Trophoblast cell (in vitro differentiated cells and primary cell): ENCODE data around the gene MAMSTR.

ENCODE experiments used
- DNase-seq, 2 donors: peaks; one replicate each; pipeline ENCODE4 v3.0.0-alpha.2; 2016
- H2AFZ ChIP-seq: 2 replicates; pipeline ENCODE4 v1.6.1; 2013; ENCODE audit warnings: low read length, moderate library complexity, mild to moderate bottlenecking; ENCODE audit not compliant: insufficient read depth, poor library complexity
- H2AK5ac ChIP-seq: 2 replicates; pipeline ENCODE4 v1.6.1; 2013; ENCODE audit warnings: mild to moderate bottlenecking, low read length
- H2BK120ac ChIP-seq: 2 replicates; pipeline ENCODE4 v1.6.1; 2013; ENCODE audit warnings: low read length, mild to moderate bottlenecking, moderate library complexity; ENCODE audit not compliant: insufficient read depth, poor library complexity
- H2BK12ac ChIP-seq: 2 replicates; pipeline ENCODE4 v1.6.1; 2013; ENCODE audit warnings: mild to moderate bottlenecking, low read length, moderate library complexity
- H2BK5ac ChIP-seq: 2 replicates; pipeline ENCODE4 v1.6.1; 2013; ENCODE audit warnings: low read length, low read depth, moderate library complexity, mild to moderate bottlenecking; ENCODE audit not compliant: poor library complexity
- H3K14ac ChIP-seq: 2 replicates; pipeline ENCODE4 v1.6.1; 2013; ENCODE audit warnings: mild to moderate bottlenecking, low read length
- H3K18ac ChIP-seq: 2 replicates; pipeline ENCODE4 v1.6.1; 2013; ENCODE audit warnings: mild to moderate bottlenecking, low read length
- H3K23ac ChIP-seq: 2 replicates; pipeline ENCODE4 v1.6.1; 2013; ENCODE audit warnings: low read length
- H3K27ac ChIP-seq: 2 replicates; pipeline ENCODE4 v1.5.1; 2013; ENCODE audit warnings: low read depth, mild to moderate bottlenecking, inconsistent platforms, low read length, moderate library complexity
- H3K27me3 ChIP-seq: 2 replicates; pipeline ENCODE4 v1.6.1; 2013; ENCODE audit warnings: inconsistent platforms, mild to moderate bottlenecking, low read length, moderate library complexity; ENCODE audit not compliant: insufficient read depth
- H3K36me3 ChIP-seq, 2 experiments: 1 replicate in 1 of 2; 2 replicates in 1 of 2; pipeline ENCODE4 v1.6.1; 2013; ENCODE audit warnings: low read length in 2 of 2, mild to moderate bottlenecking in 2 of 2, moderate library complexity in 1 of 2; ENCODE audit not compliant: insufficient read depth in 2 of 2, control insufficient read depth in 1 of 2
- H3K4ac ChIP-seq: 2 replicates; pipeline ENCODE4 v1.6.1; 2013; ENCODE audit warnings: low read depth, mild to moderate bottlenecking, low read length, moderate library complexity
- H3K4me1 ChIP-seq, 2 experiments: 1 replicate in 1 of 2; 2 replicates in 1 of 2; pipeline ENCODE4 v1.6.1; 2013; ENCODE audit warnings: low read length in 2 of 2, mild to moderate bottlenecking in 2 of 2, moderate library complexity in 1 of 2; ENCODE audit not compliant: insufficient read depth in 2 of 2, control insufficient read depth in 1 of 2
- H3K4me2 ChIP-seq: 2 replicates; pipeline ENCODE4 v1.6.1; 2013; ENCODE audit warnings: inconsistent platforms, mild to moderate bottlenecking, low read length, moderate library complexity
- H3K4me3 ChIP-seq: 2 replicates; pipeline ENCODE4 v1.5.1; 2013; ENCODE audit warnings: mild to moderate bottlenecking, low read depth, low read length, inconsistent platforms
- H3K79me1 ChIP-seq: one replicate; pipeline ENCODE4 v1.6.1; 2013; ENCODE audit warnings: low read length
- H3K79me2 ChIP-seq: 2 replicates; pipeline ENCODE4 v1.6.1; 2013; ENCODE audit warnings: low read length, mild to moderate bottlenecking; ENCODE audit not compliant: control insufficient read depth, insufficient read depth, poor library complexity
- H3K9ac ChIP-seq: 2 replicates; pipeline ENCODE4 v1.6.1; 2013; ENCODE audit warnings: mild to moderate bottlenecking, low read length
- H3K9me3 ChIP-seq: 2 replicates; pipeline ENCODE4 v1.6.1; 2013; ENCODE audit warnings: low read depth, mild to moderate bottlenecking, control low read depth, inconsistent platforms, low read length; ENCODE audit not compliant: insufficient read depth
- H4K12ac ChIP-seq: 2 replicates; pipeline ENCODE4 v1.6.1; 2013; ENCODE audit warnings: low read depth, mild to moderate bottlenecking, low read length, moderate library complexity
- H4K8ac ChIP-seq: 2 replicates; pipeline ENCODE4 v1.6.1; 2013; ENCODE audit warnings: low read depth, mild to moderate bottlenecking, low read length, moderate library complexity
- H4K91ac ChIP-seq: one replicate; pipeline ENCODE4 v1.6.1; 2013; ENCODE audit warnings: low read depth, mild to moderate bottlenecking, low read length, moderate library complexity
- WGBS: extraction: QIAGEN DNeasy Blood & Tissue Kit; methylation state at CpG from one replicate; pipeline ENCODE4 v1.1.7; 2013; ENCODE audit warnings: missing lambda C conversion rate; ENCODE audit not compliant: insufficient read length, insufficient coverage; ENCODE audit errors: extremely low coverage; 5-methylcytosine and 5-hydroxymethylcytosine counted together

MAMSTR gene

DNA sequence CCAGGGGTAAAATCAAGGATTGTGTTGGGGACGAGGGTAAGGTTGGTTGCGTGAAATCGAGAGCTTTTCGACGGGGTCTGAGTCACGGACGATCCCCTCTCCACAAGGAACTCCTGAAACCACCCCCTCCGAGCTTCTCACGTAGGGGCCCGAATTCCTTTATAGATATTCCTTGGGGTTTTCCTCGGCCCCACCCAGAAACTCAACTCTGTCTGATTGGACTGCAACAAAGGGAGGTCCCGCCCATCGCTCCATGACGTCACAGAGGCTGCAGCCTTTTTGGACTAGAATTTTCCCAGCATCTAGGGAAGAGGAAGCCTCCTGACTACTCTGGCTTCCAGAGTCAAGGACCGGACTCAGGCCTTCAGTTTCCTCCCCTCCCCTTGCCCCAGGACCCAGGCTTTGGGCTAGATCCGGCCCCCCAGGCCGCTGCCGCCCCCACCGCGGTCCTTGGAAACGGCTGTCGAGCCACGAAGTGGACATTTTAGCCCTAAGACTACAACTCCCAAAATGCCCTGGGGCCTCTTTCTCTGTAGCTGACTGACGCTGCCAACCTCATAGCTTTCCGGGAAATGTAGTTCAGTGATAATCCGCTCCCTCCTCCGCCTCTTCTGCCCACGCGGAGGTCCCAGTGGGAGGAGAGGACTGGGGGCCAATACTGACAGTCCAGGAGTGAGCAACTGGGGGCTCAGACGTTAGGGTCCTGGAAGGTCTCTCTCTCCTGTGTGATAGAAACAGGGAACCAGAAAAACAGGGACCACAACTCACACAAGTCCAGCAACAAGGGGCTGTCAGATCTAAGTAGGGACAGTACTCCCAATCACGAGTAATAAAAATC is 27.4 kb upstream of the MAMSTR start, which contains the start of gene IZUMO1:
Gene IZUMO1, minus strand, starts transcription at position 172 of the 838 bp plus-strand sequence. CDS start 1,050 bp downstream, outside the sequence.
- Histone ChIP-seq H3K79me1 (peaks cover 2% of the 10 kb centered on the region), H3K27me3 (no peaks in the 10 kb centered on the region), H3K4me1 (peaks cover 0 to 3% of the 10 kb centered on the region in 2 experiments), H3K79me2 (no peaks in the 10 kb centered on the region), H3K9ac (no peak within 1 kb of the TSS), H3K36me3 (no peaks in the 10 kb centered on the region), H3K4me3 (peak within 1 kb of the TSS; percentile 76), H3K9me3 (peaks cover 4% of the 10 kb centered on the region), H2AFZ (peak within 1 kb of the TSS; percentile 86), H2BK12ac (no peak within 1 kb of the TSS), H3K23ac (no peak within 1 kb of the TSS), H4K12ac (peak within 1 kb of the TSS; percentile 72), H3K4me2 (peak within 1 kb of the TSS; percentile 86), H2AK5ac (no peak within 1 kb of the TSS), H3K27ac (no peak within 1 kb of the TSS), H4K8ac (peak within 1 kb of the TSS; percentile 88), H3K4ac (no peak within 1 kb of the TSS), H2BK120ac (peak within 1 kb of the TSS; percentile 27), H2BK5ac (peak within 1 kb of the TSS; percentile 58), H4K91ac (peak within 1 kb of the TSS; percentile 27), H3K18ac (peak within 1 kb of the TSS; percentile 54), H3K14ac (no peak within 1 kb of the TSS)
- WGBS, result no CpG with 5 or more reads among the region's 31 CpGs
- peak; percentile 88 to 96 for DNase-seq

DNA sequence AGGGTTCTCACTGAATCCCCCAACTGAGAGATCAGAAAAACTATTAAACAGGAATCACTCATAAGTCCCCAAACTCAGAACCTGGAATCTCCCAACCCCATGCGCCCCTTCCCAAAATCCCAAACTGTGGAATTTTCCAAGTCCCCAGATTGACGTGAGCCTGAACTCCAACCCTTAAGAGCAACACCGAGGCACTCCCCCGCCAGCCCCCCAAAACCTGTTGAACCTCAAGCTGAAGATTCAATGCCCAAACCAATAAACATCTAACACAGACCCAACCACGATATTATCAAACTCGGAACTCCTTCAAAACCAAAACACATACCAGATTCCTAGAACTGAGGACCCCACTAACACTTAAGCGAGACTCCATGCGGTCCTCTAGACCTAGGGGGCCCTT is 26.6 kb upstream of the MAMSTR start:
- Histone ChIP-seq H3K4me1 (peaks cover 0 to 3% of the 10 kb centered on the region in 2 experiments), H2AK5ac (no peak overlapping the region), H3K14ac (no peak overlapping the region), H3K27me3 (no peaks in the 10 kb centered on the region), H3K4me3 (no peak overlapping the region), H4K12ac (peak overlapping the region; percentile 72), H3K27ac (no peak overlapping the region), H3K79me2 (no peaks in the 10 kb centered on the region), H3K4me2 (no peak overlapping the region), H3K4ac (no peak overlapping the region), H4K91ac (peak overlapping the region; percentile 3), H3K36me3 (no peaks in the 10 kb centered on the region), H3K9ac (no peak overlapping the region), H3K79me1 (peaks cover 2% of the 10 kb centered on the region), H2BK12ac (no peak overlapping the region), H3K23ac (no peak overlapping the region), H3K18ac (no peak overlapping the region), H3K9me3 (peaks cover 4% of the 10 kb centered on the region), H4K8ac (peak overlapping the region; percentile 56), H2BK5ac (no peak overlapping the region), H2AFZ (peak overlapping the region; percentile 86), H2BK120ac (no peak overlapping the region)
- no CpG with 5 or more reads among the region's 8 CpGs for WGBS
- no peak for DNase-seq

DNA sequence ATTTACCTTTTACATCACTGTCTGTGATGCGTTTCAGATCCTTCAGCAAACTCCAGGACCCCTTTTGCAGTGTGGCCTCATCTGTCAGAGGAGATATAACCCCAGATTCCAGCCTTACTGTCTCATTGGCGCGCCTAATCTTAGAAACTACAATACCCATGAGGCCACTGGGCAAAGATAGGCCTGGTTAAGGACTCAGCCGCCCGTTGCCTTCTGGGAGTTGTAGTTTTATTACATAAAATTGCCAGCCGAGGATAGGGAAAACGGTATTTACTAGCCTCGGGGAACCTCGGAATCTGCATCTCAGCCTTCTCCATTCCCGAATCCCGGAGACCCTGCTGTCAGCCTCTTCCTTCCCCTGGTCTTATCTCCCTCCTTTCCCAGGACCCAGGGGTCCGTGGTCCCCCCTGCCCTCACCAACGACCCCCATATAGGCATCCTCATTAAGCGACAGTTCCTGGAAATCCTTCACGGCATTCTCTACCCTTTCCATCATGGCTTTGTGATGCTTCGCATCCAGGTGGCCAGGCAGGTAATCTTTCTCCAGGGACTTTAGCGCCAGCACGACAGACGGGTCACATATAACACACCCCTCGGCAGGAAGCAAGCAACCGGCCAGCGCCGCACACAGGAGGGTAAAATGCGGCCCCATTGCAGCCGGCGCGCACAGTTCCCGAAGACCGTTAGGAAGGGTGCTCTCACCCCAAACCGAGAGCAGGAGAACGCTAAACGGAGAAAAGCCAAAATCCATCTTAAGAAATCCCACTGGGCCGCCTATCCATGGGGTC is 25.9 kb upstream of the MAMSTR start:
- Histone ChIP-seq H3K4me3 (no peak overlapping the region), H3K14ac (no peak overlapping the region), H2AK5ac (no peak overlapping the region), H3K36me3 (no peaks in the 10 kb centered on the region), H3K23ac (no peak overlapping the region), H3K4me1 (peaks cover 0 to 3% of the 10 kb centered on the region in 2 experiments), H3K27ac (no peak overlapping the region), H2BK120ac (no peak overlapping the region), H3K79me1 (peaks cover 2% of the 10 kb centered on the region), H3K18ac (no peak overlapping the region), H3K9ac (no peak overlapping the region), H3K27me3 (peaks cover 3% of the 10 kb centered on the region), H3K4ac (no peak overlapping the region), H2BK12ac (no peak overlapping the region), H2BK5ac (no peak overlapping the region), H4K91ac (no peak overlapping the region), H4K12ac (no peak overlapping the region), H2AFZ (no peak overlapping the region), H3K9me3 (peaks cover 4% of the 10 kb centered on the region), H3K79me2 (no peaks in the 10 kb centered on the region), H3K4me2 (no peak overlapping the region), H4K8ac (no peak overlapping the region)
- peak; percentile 42 to 87 for DNase-seq
- WGBS, result no CpG with 5 or more reads among the region's 33 CpGs

DNA sequence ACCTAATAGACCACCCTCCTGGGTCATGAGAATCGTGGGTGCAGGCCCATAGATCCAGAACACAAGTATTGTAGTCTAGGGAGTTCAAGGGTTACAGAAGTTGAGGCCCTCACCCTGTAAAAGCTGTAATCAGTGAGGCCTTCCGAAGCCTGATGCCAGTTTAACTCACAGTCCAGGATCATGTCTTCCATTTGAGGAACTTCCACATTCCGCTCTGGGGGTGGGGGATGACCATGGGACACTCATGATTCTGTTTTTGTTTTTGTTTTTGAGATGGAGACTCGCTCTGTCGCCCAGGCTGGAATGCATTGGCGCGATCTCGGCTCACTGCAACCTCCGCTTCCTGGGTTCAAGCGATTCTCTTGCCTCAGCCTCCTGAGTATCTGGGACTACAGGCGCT is 22.6 kb upstream of the MAMSTR start:
- Histone ChIP-seq H4K8ac (no peak overlapping the region), H3K9me3 (peaks cover 8% of the 10 kb centered on the region), H3K9ac (no peak overlapping the region), H3K18ac (no peak overlapping the region), H3K27me3 (peaks cover 16% of the 10 kb centered on the region), H3K4ac (no peak overlapping the region), H2AK5ac (no peak overlapping the region), H3K4me2 (no peak overlapping the region), H3K4me1 (peaks cover 10 to 11% of the 10 kb centered on the region in 2 experiments), H2BK12ac (no peak overlapping the region), H2BK5ac (no peak overlapping the region), H3K14ac (no peak overlapping the region), H3K27ac (no peak overlapping the region), H2BK120ac (no peak overlapping the region), H2AFZ (no peak overlapping the region), H4K91ac (no peak overlapping the region), H3K4me3 (no peak overlapping the region), H3K79me1 (peaks cover 6% of the 10 kb centered on the region), H4K12ac (no peak overlapping the region), H3K36me3 (no peaks in the 10 kb centered on the region), H3K23ac (no peak overlapping the region), H3K79me2 (no peaks in the 10 kb centered on the region)
- no CpG with 5 or more reads among the region's 11 CpGs for whole genome bisulfite sequencing
- DNase-seq, result no peak
